Measurements from ENCODE around the gene WIPF2. TPM values are rescaled to one million over a fixed set of nuclear protein-coding genes. Genes with fewer than 3 reads are reported as not detected.

The WIPF2 gene
- polyA plus RNA-seq (2013, experiment 1 of 2) = 18.0 TPM
- 18.9 TPM for polyA plus RNA-seq (2013, experiment 2 of 2)

- peak; percentile 98 for DNase-seq (ENCODE audit: low spot score)
- no CpG with 5 or more reads among the region's 59 CpGs for WGBS, 2 donors (ENCODE audit: extremely low coverage in 2 of 2, insufficient read length in 2 of 2, insufficient replicate concordance in 1 of 2)
Measured at GRCh38 chr17:40218740-40219593, at the start of gene WIPF2. Gene WIPF2 (plus strand): TSS chr17:40219304. CDS start chr17:40256460, 37,156 bp downstream.

GRCh38 chr17:40170325-40170724 is 48.8 kb upstream of the WIPF2 start:
- Histone ChIP-seq H3K27me3 (ENCODE audit: control insufficient read depth in 3 of 3, insufficient read depth in 3 of 3, low read depth in 1 of 3, low read length in 3 of 3) (no peaks in the 10 kb centered on the region), H2BK5ac (ENCODE audit: low read length) (no peak overlapping the region), H3K4me2 (ENCODE audit: insufficient read depth, low read length, poor library complexity, severe bottlenecking) (no peak overlapping the region), H3K4me3 (ENCODE audit: low read length in 2 of 2) (no peak overlapping the region), H2BK12ac (ENCODE audit: low read length) (no peak overlapping the region), H3K4ac (ENCODE audit: low read length) (no peak overlapping the region), H2BK120ac (ENCODE audit: low read depth, low read length) (no peak overlapping the region), H4K8ac (ENCODE audit: low read depth, low read length) (no peak overlapping the region), H3K27ac (replicated peaks; ENCODE audit: low read length) (no peak overlapping the region), H3K23ac (ENCODE audit: low read depth, low read length, poor library complexity) (no peak overlapping the region), H3K4me1 (ENCODE audit: control insufficient read depth in 2 of 2, insufficient read depth in 1 of 2, low read depth in 1 of 2, low read length in 2 of 2) (peaks cover 0 to 2% of the 10 kb centered on the region in 2 donors), H2AK5ac (ENCODE audit: low read depth, low read length) (no peak overlapping the region), H3K79me1 (ENCODE audit: low read depth, low read length) (no peaks in the 10 kb centered on the region), H3K36me3 (replicated peaks in 1 of 2; ENCODE audit: control insufficient read depth in 2 of 2, insufficient read depth in 2 of 2, low read length in 2 of 2) (peaks cover 41 to 98% of the 10 kb centered on the region in 2 donors), H2BK15ac (ENCODE audit: low read length) (no peak overlapping the region), H3K18ac (ENCODE audit: low read length) (no peak overlapping the region), H3K9me3 (replicated peaks in 1 of 2; ENCODE audit: control insufficient read depth in 2 of 2, insufficient read depth in 1 of 2, low read depth in 1 of 2, low read length in 2 of 2) (no peaks in the 10 kb centered on the region), H4K91ac (ENCODE audit: low read depth, low read length, poor library complexity) (no peak overlapping the region), H3K9ac (ENCODE audit: low read depth, low read length, poor library complexity) (no peak overlapping the region), H2AFZ (ENCODE audit: low read length) (no peak overlapping the region), H3K14ac (ENCODE audit: low read length) (no peak overlapping the region)
- no CpG with 5 or more reads among the region's 2 CpGs for WGBS, 2 donors (ENCODE audit: extremely low coverage in 2 of 2, insufficient read length in 2 of 2, insufficient replicate concordance in 1 of 2)
- DNase-seq (ENCODE audit: low spot score) = no peak

More at GRCh38 chr17:40218740-40219593, at the start of gene WIPF2:
- peaks cover 4 to 5% of the 10 kb centered on the region in 2 donors for H3K4me1 ChIP-seq (ENCODE audit: control insufficient read depth in 2 of 2, insufficient read depth in 1 of 2, low read depth in 1 of 2, low read length in 2 of 2)
- H2AFZ ChIP-seq (ENCODE audit: low read length) = peak within 1 kb of the TSS; percentile 95
- peak within 1 kb of the TSS; percentile 90 for H3K9ac ChIP-seq (ENCODE audit: low read depth, low read length, poor library complexity)
- H2AK5ac ChIP-seq (ENCODE audit: low read depth, low read length) = no peak within 1 kb of the TSS
- H3K27ac ChIP-seq (replicated peaks; ENCODE audit: low read length) = peak within 1 kb of the TSS; percentile 97
- no peaks in the 10 kb centered on the region for H3K9me3 ChIP-seq (replicated peaks in 1 of 2; ENCODE audit: control insufficient read depth in 2 of 2, insufficient read depth in 1 of 2, low read depth in 1 of 2, low read length in 2 of 2)
- H2BK120ac ChIP-seq (ENCODE audit: low read depth, low read length) = no peak within 1 kb of the TSS
- H2BK5ac ChIP-seq (ENCODE audit: low read length) = peak within 1 kb of the TSS; percentile 87
- no peaks in the 10 kb centered on the region for H3K27me3 ChIP-seq (ENCODE audit: control insufficient read depth in 3 of 3, insufficient read depth in 3 of 3, low read depth in 1 of 3, low read length in 3 of 3)
- peak within 1 kb of the TSS; percentile 99 for H3K18ac ChIP-seq (ENCODE audit: low read length)
- peak within 1 kb of the TSS; percentile 64 for H3K4me2 ChIP-seq (ENCODE audit: insufficient read depth, low read length, poor library complexity, severe bottlenecking)
- no peak within 1 kb of the TSS for H4K91ac ChIP-seq (ENCODE audit: low read depth, low read length, poor library complexity)
- peaks cover 4% of the 10 kb centered on the region for H3K79me1 ChIP-seq (ENCODE audit: low read depth, low read length)
- no peak within 1 kb of the TSS for H4K8ac ChIP-seq (ENCODE audit: low read depth, low read length)
- H3K4ac ChIP-seq (ENCODE audit: low read length) = no peak within 1 kb of the TSS
- peak within 1 kb of the TSS; percentile 99 for H3K23ac ChIP-seq (ENCODE audit: low read depth, low read length, poor library complexity)
- no peaks in the 10 kb centered on the region for H3K36me3 ChIP-seq (replicated peaks in 1 of 2; ENCODE audit: control insufficient read depth in 2 of 2, insufficient read depth in 2 of 2, low read length in 2 of 2)
- no peak within 1 kb of the TSS for H2BK12ac ChIP-seq (ENCODE audit: low read length)
- peak within 1 kb of the TSS; percentile 56 for H3K14ac ChIP-seq (ENCODE audit: low read length)
- H3K4me3 ChIP-seq (ENCODE audit: low read length in 2 of 2) = peak within 1 kb of the TSS; percentile 76 to 88
- no peak within 1 kb of the TSS for H2BK15ac ChIP-seq (ENCODE audit: low read length)

GRCh38 chr17:40171750-40172149 is 47.4 kb upstream of the WIPF2 start:
- no peaks in the 10 kb centered on the region for H3K9me3 ChIP-seq (replicated peaks in 1 of 2; ENCODE audit: control insufficient read depth in 2 of 2, insufficient read depth in 1 of 2, low read depth in 1 of 2, low read length in 2 of 2)
- peaks cover 40 to 98% of the 10 kb centered on the region in 2 donors for H3K36me3 ChIP-seq (replicated peaks in 1 of 2; ENCODE audit: control insufficient read depth in 2 of 2, insufficient read depth in 2 of 2, low read length in 2 of 2)
- no peak overlapping the region for H2BK5ac ChIP-seq (ENCODE audit: low read length)
- H3K79me1 ChIP-seq (ENCODE audit: low read depth, low read length) = no peaks in the 10 kb centered on the region
- no peaks in the 10 kb centered on the region for H3K27me3 ChIP-seq (ENCODE audit: control insufficient read depth in 3 of 3, insufficient read depth in 3 of 3, low read depth in 1 of 3, low read length in 3 of 3)
- H3K4ac ChIP-seq (ENCODE audit: low read length) = no peak overlapping the region
- H2BK120ac ChIP-seq (ENCODE audit: low read depth, low read length) = no peak overlapping the region
- DNase-seq (ENCODE audit: low spot score) = no peak
- H3K4me2 ChIP-seq (ENCODE audit: insufficient read depth, low read length, poor library complexity, severe bottlenecking) = no peak overlapping the region
- no peak overlapping the region for H4K91ac ChIP-seq (ENCODE audit: low read depth, low read length, poor library complexity)
- no peak overlapping the region for H3K9ac ChIP-seq (ENCODE audit: low read depth, low read length, poor library complexity)
- no CpG with 5 or more reads among the region's 1 CpG for WGBS, 2 donors (ENCODE audit: extremely low coverage in 2 of 2, insufficient read length in 2 of 2, insufficient replicate concordance in 1 of 2)
- H2BK15ac ChIP-seq (ENCODE audit: low read length) = no peak overlapping the region
- H2AFZ ChIP-seq (ENCODE audit: low read length) = no peak overlapping the region
- no peak overlapping the region for H3K14ac ChIP-seq (ENCODE audit: low read length)
- no peak overlapping the region for H2BK12ac ChIP-seq (ENCODE audit: low read length)
- H3K4me3 ChIP-seq (ENCODE audit: low read length in 2 of 2) = no peak overlapping the region
- H2AK5ac ChIP-seq (ENCODE audit: low read depth, low read length) = no peak overlapping the region
- no peak overlapping the region for H3K27ac ChIP-seq (replicated peaks; ENCODE audit: low read length)
- H3K18ac ChIP-seq (ENCODE audit: low read length) = no peak overlapping the region
- H3K23ac ChIP-seq (ENCODE audit: low read depth, low read length, poor library complexity) = no peak overlapping the region
- no peak overlapping the region for H4K8ac ChIP-seq (ENCODE audit: low read depth, low read length)
- H3K4me1 ChIP-seq (ENCODE audit: control insufficient read depth in 2 of 2, insufficient read depth in 1 of 2, low read depth in 1 of 2, low read length in 2 of 2) = peaks cover 5 to 14% of the 10 kb centered on the region in 2 donors

GRCh38 chr17:40173091-40173777 is 45.9 kb upstream of the WIPF2 start:
- Histone ChIP-seq H2BK12ac (ENCODE audit: low read length) (no peak overlapping the region), H2AK5ac (ENCODE audit: low read depth, low read length) (no peak overlapping the region), H2BK15ac (ENCODE audit: low read length) (no peak overlapping the region), H3K9me3 (replicated peaks in 1 of 2; ENCODE audit: control insufficient read depth in 2 of 2, insufficient read depth in 1 of 2, low read depth in 1 of 2, low read length in 2 of 2) (no peaks in the 10 kb centered on the region), H4K8ac (ENCODE audit: low read depth, low read length) (no peak overlapping the region), H2BK5ac (ENCODE audit: low read length) (no peak overlapping the region), H3K4ac (ENCODE audit: low read length) (no peak overlapping the region), H3K18ac (ENCODE audit: low read length) (no peak overlapping the region), H3K9ac (ENCODE audit: low read depth, low read length, poor library complexity) (no peak overlapping the region), H3K79me1 (ENCODE audit: low read depth, low read length) (no peaks in the 10 kb centered on the region), H4K91ac (ENCODE audit: low read depth, low read length, poor library complexity) (no peak overlapping the region), H3K4me1 (ENCODE audit: control insufficient read depth in 2 of 2, insufficient read depth in 1 of 2, low read depth in 1 of 2, low read length in 2 of 2) (peaks cover 5 to 16% of the 10 kb centered on the region in 2 donors), H3K4me2 (ENCODE audit: insufficient read depth, low read length, poor library complexity, severe bottlenecking) (no peak overlapping the region), H2BK120ac (ENCODE audit: low read depth, low read length) (no peak overlapping the region), H3K14ac (ENCODE audit: low read length) (no peak overlapping the region), H3K27me3 (ENCODE audit: control insufficient read depth in 3 of 3, insufficient read depth in 3 of 3, low read depth in 1 of 3, low read length in 3 of 3) (no peaks in the 10 kb centered on the region), H3K27ac (replicated peaks; ENCODE audit: low read length) (no peak overlapping the region), H2AFZ (ENCODE audit: low read length) (no peak overlapping the region), H3K23ac (ENCODE audit: low read depth, low read length, poor library complexity) (no peak overlapping the region), H3K4me3 (ENCODE audit: low read length in 2 of 2) (no peak overlapping the region), H3K36me3 (replicated peaks in 1 of 2; ENCODE audit: control insufficient read depth in 2 of 2, insufficient read depth in 2 of 2, low read length in 2 of 2) (peaks cover 32 to 88% of the 10 kb centered on the region in 2 donors)
- DNase-seq (ENCODE audit: low spot score) = no peak
- no CpG with 5 or more reads among the region's 4 CpGs for WGBS, 2 donors (ENCODE audit: extremely low coverage in 2 of 2, insufficient read length in 2 of 2, insufficient replicate concordance in 1 of 2)
